ENCODE results near the gene HCLS1.

GRCh38 chr3:121606106-121606505, 54.6 kb downstream of the HCLS1 start:
- no peak for TF ChIP-seq POLR2AphosphoS5 (IDR thresholded peaks at IDR 0.05)
- TF ChIP-seq POLR2A (IDR thresholded peaks at IDR 0.05): no peak
